GM10847 (cell line): ENCODE measurements around the gene SECTM1.

Experiments used
- POLR2A ChIP-seq: IDR thresholded peaks from 2 replicates; pipeline ENCODE4 v1.6.1; 2011; ENCODE audit not compliant: insufficient read length; ENCODE audit errors: extremely low read depth

The SECTM1 gene

DNA sequence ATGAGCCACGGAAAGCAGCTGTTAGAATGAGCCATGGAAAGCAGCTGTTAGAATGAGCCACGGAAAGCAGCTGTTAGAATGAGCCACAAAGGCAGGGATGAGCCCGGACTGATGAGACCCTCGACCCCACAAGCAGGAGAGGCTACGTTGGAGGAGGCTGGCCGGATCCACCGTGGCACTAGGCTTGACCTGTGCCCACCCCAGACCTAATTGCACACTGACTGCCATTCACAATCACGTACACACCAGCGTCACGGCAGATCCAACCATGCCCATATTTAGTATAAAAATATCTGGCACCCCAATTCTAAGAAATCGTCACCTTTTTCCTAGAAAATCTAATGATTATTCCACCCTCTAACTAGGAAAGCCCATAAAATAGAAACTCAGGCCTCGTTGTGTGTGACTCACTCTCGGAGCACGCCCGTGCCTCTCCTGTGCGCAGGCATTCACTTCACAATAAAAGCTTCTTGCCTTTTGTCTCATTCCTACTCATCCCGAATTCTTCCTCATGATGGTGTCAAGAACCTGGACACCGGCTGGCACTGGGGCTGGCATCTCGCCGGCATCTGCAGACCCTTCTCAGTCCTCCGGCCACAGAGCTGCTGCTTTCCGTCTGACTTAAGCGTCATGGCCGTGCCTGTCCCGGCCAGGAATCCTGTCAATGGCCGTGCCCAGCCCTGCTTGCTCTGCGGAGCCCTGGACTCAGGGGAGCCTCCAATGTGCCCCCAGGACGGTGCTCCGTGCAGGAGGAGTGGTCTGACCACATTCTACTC, 5.5 kb upstream of the SECTM1 start:
- no peak for TF ChIP-seq POLR2A

- no peak for TF ChIP-seq POLR2A
These were observed 1.2 kb upstream of the SECTM1 start for GRCh38 chr17:82334622-82335394.

DNA sequence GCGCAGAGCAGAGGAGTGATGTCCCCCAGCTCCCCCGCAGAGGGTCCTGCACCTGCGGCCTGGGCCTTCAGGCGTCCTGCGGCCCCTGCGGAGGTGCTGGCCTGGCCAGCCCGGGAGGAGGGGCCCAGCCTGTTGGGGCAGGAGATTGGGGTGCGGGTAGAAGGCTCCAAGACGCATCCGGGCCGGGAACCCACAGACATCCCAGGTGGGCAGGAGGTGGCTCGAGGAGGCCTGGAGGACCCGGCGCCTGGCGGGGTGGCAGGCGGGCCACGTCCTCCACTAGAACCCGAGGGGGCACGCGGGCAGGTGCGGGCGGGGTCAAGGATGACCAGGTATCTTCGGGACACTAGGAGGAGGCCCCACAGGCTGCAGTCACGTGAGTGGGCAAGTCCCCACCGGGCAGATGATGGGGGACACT, 647 bp upstream of the SECTM1 start:
- TF ChIP-seq POLR2A, result no peak

GRCh38 chr17:82332669-82333278, 792 bp downstream of the SECTM1 start:
- no peak for TF ChIP-seq POLR2A

DNA sequence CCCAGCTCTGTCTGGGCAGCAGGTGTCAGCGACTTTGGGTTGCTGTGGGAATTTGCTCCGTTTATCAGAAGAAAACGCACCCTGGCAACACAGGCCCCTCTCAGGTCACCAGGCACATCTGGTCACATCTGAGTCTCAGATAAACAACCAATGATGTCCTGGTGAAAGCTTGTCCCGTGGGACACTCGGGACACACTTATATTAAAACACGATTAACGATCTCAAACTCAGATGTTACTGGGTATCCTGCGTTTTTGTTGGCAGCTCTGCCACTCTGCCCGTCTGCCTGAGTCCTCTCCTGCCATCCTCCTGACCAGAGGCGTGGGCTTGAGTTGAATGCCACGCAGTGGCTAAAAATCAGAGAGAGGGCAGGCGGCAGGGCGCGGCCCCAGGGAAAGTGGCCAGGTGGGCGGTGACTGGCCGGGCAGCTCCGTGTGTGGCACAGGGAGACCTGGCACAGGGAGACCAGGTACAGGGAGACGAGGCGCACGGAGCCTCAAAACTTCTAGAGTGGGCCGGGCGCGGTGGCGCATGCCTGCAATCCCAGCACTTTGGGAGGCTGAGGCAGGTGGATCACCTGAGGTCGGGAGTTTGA, 2.1 kb downstream of the SECTM1 start:
- no peak for TF ChIP-seq POLR2A

DNA sequence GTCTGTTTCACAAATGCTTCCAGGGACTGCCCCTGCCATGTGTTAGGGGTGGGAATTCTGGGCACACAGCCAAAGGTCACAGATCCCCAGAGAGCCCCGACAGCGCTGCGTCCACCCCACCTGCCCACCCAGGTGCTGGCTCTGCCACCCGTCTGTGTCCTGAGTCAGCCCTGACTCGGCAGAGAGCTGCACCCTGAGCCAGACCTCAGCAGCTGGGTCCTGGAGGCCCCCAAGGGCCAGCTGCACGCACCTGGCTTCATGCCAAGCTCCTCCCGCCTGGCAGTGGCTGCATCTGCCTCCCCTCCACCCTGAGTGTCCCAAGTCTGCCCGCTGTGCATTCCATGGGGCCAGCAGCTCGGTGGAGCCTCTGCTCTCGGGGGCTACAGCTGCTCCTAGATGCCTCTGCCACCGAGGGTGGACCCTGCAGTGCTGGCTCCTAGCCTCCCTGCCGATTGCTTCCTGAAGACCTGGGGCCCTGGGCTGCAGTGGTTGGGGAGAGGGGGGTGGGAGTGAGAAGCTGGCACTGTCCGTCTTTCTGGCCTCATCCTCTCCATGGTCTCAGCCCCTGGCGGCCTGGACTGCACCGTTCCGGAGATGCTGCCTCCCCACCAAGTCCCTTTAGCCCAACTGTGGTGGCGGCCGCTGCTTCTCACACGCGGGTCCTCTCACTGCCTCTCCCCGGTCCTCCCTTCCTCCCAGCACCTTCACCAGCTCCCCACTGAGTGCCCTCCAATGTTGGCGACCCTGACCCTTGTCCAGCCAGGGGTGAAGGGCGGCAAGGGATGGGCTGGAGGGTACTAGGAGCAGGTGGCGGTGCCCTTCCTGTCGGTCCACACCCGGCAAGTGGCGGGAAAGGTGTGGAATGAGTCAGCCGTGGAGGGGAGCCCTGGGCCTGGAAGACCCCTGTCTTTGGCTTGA, 3.0 kb downstream of the SECTM1 start:
- TF ChIP-seq POLR2A, result no peak

DNA sequence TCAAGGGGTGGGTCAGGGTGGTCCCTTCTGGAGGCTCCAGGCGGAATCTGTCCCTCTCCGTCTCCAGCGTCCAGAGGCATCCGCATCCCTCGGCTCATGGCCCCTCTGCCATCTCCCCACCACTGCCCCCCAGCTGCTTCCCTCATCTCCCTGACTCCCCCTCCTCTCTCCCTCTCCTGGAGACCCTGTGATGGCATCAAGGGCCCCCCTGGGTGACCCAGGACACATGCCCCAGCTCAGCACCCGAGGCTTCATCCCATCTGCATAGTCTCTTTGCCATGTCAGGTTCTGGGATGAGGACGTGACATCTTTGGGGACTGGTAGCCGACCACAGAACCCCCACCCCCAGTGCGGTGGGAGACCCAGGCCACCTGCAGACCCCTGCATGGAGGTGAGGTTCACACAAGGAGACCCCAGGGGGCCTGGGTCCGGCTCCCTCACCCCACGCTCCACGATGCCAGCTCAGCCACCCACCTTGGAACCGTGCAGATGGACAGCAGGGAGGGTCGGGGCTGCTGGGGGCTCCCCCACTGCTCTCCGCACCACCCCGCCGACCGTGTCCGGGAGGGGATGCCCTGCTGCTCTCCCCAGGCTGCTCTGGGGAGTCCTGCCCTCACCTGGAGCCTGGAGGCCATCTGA, 3.8 kb downstream of the SECTM1 start:
- no peak for TF ChIP-seq POLR2A

DNA sequence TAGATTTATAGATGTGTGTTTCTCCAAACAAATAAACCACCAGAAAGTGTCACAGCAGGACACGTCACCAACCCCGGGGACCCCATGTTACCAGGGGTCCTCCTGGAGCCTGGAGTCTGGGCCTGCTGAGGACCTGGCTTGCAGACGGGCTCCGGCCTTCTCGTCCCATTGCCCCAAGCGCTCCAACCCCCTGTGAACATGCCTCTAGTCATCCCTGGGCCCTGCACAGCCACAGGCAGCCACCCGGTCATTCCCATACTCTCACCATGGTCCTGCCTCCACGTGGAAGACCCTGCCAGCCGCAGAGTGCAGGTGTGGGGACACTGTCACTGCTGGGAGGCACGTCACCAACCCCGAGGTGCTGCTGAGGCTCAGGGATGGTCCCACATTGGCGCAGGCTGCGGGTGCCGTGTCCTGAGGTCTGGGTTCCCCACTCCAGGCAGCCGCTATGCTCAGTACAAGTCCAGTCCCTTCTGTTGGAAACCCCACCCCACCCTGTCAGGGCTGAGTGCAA, 4.5 kb downstream of the SECTM1 start:
- TF ChIP-seq POLR2A, result no peak

GRCh38 chr17:82328141-82328993, 5.2 kb downstream of the SECTM1 start:
- no peak for TF ChIP-seq POLR2A

DNA sequence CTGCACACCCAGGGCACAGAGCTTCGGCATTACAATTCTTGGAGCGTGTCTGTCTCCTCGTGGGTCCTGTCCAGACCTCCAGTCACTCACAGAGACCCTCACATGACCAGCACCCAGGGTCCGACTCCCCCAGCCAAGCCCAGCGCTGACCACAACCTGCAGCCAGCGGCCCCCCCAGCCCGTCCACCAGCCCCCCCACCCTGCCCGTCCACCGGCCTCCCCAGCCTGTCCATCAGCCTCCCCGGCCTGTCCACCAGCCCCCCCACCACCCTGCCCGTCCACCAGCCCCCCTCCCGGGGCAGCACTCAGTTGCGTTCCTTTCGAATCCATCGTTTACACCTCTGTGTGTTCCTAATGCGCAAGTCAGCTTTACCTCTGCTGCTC, 5.8 kb downstream of the SECTM1 start:
- no peak for TF ChIP-seq POLR2A

DNA sequence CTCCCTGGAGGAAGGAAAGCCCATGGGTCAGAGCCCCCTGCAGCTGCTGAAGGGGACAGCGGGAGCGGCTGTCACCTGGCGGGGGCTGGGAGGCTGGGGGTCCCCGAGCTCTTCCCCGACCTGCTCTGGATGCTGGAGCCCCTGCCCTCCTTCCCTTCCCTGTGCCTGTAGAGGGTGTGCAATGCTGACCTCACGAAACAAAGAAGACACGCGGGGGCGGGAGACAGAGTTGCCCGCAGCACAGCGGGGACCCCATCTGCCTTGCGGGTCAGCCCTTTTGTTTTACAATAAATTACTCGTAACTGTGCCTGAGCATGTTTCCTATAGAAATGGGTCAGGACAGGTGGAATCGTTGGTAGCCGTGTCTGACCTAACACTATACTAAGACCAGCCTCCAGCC, 6.3 kb downstream of the SECTM1 start:
- no peak for TF ChIP-seq POLR2A

DNA sequence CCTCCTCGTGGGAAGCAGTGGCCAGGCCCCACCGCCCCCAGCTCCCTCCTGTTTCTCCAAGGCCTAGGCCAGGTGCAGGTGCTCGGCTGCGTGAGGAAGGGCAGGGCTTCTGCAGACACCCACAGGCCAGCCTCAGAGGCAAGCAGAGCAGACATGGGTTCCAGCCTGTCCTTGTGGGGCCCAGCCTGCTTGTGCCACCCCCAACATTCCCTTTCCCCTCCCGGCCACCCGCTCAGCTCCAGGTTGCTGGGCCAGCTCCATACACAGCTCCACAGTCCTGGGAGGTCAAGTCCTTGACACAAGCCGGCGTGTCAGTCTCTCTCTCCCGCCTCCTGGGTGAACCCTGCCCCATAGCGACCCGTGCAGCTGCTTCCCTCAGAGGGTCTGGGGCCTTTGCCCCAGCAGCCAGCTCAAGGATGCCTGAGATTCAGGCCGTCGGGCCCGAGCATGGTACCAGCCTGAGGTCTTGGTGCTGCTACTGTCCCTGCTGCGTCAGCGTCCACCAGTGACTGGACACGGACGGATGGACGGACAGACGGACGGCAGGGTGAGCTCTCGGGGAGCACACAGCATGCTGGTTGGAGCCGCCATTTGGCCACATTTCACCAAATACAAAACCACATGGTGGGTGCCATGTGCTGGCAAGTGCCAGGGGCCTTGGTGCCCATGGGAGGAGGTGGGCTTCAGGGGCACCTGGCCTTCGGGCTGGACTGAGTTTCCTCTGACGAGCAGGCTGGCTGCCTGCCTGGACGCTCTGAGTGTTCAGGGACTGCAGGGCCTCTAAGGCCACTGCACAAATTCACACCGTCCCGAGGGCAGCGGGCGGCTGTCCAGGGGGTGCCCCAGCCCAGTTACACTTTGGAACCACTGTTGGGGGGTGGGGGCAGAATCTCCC, 8.0 kb downstream of the SECTM1 start:
- TF ChIP-seq POLR2A, result no peak
